Astrocyte of the hippocampus (primary cell): Measurements from ENCODE around the gene VPS13D.

Experiments
- DNase-seq: peaks from one replicate; pipeline ENCODE4 v3.0.0; 2011; ENCODE audit warnings: low read depth, low spot score

The VPS13D gene

GRCh38 chr1:12336413-12336812 lies 106.6 kb downstream of the VPS13D start:
- peak; percentile 89 for DNase-seq

- no peak for DNase-seq
Observed at GRCh38 chr1:12338017-12338416, 108.2 kb downstream of the VPS13D start.

GRCh38 chr1:12338823-12339222 lies 109.0 kb downstream of the VPS13D start:
- DNase-seq, result no peak

- peak; percentile 29 for DNase-seq
Observed at GRCh38 chr1:12339396-12339795, 109.6 kb downstream of the VPS13D start.

GRCh38 chr1:12339811-12340543 lies 110.1 kb downstream of the VPS13D start:
- no peak for DNase-seq

GRCh38 chr1:12340544-12340930 lies 110.7 kb downstream of the VPS13D start:
- no peak for DNase-seq

- no peak for DNase-seq
Observed at GRCh38 chr1:12341667-12342066, 111.8 kb downstream of the VPS13D start.

- DNase-seq, result peak; percentile 57
Observed at GRCh38 chr1:12342401-12343003, 112.7 kb downstream of the VPS13D start.

- DNase-seq, result no peak
Observed at GRCh38 chr1:12343823-12344487, 114.1 kb downstream of the VPS13D start.

GRCh38 chr1:12344596-12345349 lies 114.9 kb downstream of the VPS13D start:
- no peak for DNase-seq

GRCh38 chr1:12345350-12346217 lies 115.8 kb downstream of the VPS13D start:
- no peak for DNase-seq

- no peak for DNase-seq
Observed at GRCh38 chr1:12346483-12347151, 116.8 kb downstream of the VPS13D start.

- DNase-seq, result no peak
Observed at GRCh38 chr1:12348113-12348512, 118.3 kb downstream of the VPS13D start.

- DNase-seq, result no peak
Observed at GRCh38 chr1:12353981-12354380, 124.2 kb downstream of the VPS13D start.

GRCh38 chr1:12356004-12356890 lies 126.4 kb downstream of the VPS13D start:
- peak; percentile 87 for DNase-seq

GRCh38 chr1:12358499-12358898 lies 128.7 kb downstream of the VPS13D start:
- no peak for DNase-seq

- DNase-seq, result peak; percentile 38
Observed at GRCh38 chr1:12359359-12360133, 129.7 kb downstream of the VPS13D start.

- DNase-seq, result peak; percentile 20
Observed at GRCh38 chr1:12368646-12369045, 138.8 kb downstream of the VPS13D start.

GRCh38 chr1:12369258-12369657 lies 139.4 kb downstream of the VPS13D start:
- DNase-seq, result peak; percentile 28
